ENCODE results near the gene LCOR.

LCOR gene

DNA sequence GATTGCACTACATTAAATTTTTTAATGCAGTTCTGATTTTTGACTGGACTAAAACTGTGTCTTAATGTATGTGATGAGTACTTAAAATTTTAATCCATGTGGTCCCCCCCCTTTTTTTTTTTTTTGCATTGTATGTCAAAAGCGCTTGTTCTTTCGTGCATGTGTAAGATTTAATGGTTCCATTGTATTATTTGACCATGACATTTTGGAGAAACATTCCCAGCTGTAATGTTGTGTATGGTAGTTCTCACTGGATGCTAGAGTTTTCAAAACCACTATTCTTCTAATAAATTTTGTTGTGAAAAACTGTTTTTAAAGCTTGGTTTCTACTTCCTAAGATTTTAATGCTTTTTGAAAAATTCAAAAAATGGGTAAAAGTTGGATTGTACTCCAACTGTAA is 132.0 kb downstream of the LCOR start:
- H3K4me3 ChIP-seq (ENCODE audit: low read length): no peak overlapping the region
- H3K9ac ChIP-seq (ENCODE audit: low read length): no peak overlapping the region
- no peak overlapping the region for H3K4me2 ChIP-seq (ENCODE audit: low read depth, low read length)
- no peaks in the 10 kb centered on the region for H3K9me2 ChIP-seq (replicated peaks; ENCODE audit: insufficient read depth, low read length)
- no peaks in the 10 kb centered on the region for H3K4me1 ChIP-seq (ENCODE audit: low read length)
- TF ChIP-seq, protein P1, sequence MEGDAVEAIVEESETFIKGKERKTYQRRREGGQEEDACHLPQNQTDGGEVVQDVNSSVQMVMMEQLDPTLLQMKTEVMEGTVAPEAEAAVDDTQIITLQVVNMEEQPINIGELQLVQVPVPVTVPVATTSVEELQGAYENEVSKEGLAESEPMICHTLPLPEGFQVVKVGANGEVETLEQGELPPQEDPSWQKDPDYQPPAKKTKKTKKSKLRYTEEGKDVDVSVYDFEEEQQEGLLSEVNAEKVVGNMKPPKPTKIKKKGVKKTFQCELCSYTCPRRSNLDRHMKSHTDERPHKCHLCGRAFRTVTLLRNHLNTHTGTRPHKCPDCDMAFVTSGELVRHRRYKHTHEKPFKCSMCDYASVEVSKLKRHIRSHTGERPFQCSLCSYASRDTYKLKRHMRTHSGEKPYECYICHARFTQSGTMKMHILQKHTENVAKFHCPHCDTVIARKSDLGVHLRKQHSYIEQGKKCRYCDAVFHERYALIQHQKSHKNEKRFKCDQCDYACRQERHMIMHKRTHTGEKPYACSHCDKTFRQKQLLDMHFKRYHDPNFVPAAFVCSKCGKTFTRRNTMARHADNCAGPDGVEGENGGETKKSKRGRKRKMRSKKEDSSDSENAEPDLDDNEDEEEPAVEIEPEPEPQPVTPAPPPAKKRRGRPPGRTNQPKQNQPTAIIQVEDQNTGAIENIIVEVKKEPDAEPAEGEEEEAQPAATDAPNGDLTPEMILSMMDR (IDR thresholded peaks at IDR 0.05; ENCODE audit: low read length): no peak
- TF ChIP-seq EZH2 (optimal IDR thresholded peaks at IDR 0.05; ENCODE audit: low read depth, low read length) (no peak), EZH2phosphoT487 (IDR thresholded peaks at IDR 0.05; ENCODE audit: low read length) (no peak)
- no peaks in the 10 kb centered on the region for H3K9me3 ChIP-seq (replicated peaks; ENCODE audit: insufficient read depth, low read length)
- DNase-seq: no peak
- H3K36me3 ChIP-seq (replicated peaks; ENCODE audit: insufficient read depth, low read length): no peaks in the 10 kb centered on the region
- H3F3A ChIP-seq (ENCODE audit: insufficient read depth, low read length): no peaks in the 10 kb centered on the region
- no peaks in the 10 kb centered on the region for H3K27me3 ChIP-seq (replicated peaks; ENCODE audit: insufficient read depth, low read length)
- no peaks in the 10 kb centered on the region for H3K79me2 ChIP-seq (ENCODE audit: low read length)
- no peak overlapping the region for H3K27ac ChIP-seq (ENCODE audit: low read length)
- H2AFZ ChIP-seq (ENCODE audit: low read length): no peak overlapping the region
- no peaks in the 10 kb centered on the region for H4K20me1 ChIP-seq (ENCODE audit: insufficient read depth, low read length)

DNA sequence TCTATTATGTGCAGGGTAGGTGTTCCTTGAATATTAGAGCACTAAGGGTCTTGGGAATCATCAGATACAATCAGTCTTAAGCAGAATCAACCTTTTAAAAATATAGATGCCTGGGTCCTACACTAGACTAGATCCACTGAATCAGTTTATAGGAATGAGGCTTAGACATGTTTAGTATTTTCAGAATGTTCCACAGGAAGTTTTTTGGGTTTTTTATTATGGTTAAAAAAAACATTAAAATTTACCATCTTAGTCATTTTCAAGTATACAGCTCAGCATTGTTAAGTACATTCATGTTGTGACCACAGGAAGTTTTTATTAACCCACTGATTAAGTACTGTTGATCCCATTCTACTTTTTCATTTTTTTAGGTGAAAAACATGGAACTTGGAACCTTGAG is 135.7 kb downstream of the LCOR start:
- Histone ChIP-seq H3K27me3 (replicated peaks; ENCODE audit: insufficient read depth, low read length) (no peaks in the 10 kb centered on the region), H2AFZ (ENCODE audit: low read length) (no peak overlapping the region), H3K4me1 (ENCODE audit: low read length) (no peaks in the 10 kb centered on the region), H3F3A (ENCODE audit: insufficient read depth, low read length) (no peaks in the 10 kb centered on the region), H3K4me2 (ENCODE audit: low read depth, low read length) (no peak overlapping the region), H3K79me2 (ENCODE audit: low read length) (no peaks in the 10 kb centered on the region), H3K36me3 (replicated peaks; ENCODE audit: insufficient read depth, low read length) (no peaks in the 10 kb centered on the region), H3K9me2 (replicated peaks; ENCODE audit: insufficient read depth, low read length) (no peaks in the 10 kb centered on the region), H4K20me1 (ENCODE audit: insufficient read depth, low read length) (no peaks in the 10 kb centered on the region), H3K4me3 (ENCODE audit: low read length) (no peak overlapping the region), H3K9ac (ENCODE audit: low read length) (no peak overlapping the region), H3K27ac (ENCODE audit: low read length) (no peak overlapping the region), H3K9me3 (replicated peaks; ENCODE audit: insufficient read depth, low read length) (no peaks in the 10 kb centered on the region)
- TF ChIP-seq EZH2phosphoT487 (IDR thresholded peaks at IDR 0.05; ENCODE audit: low read length) (no peak), EZH2 (optimal IDR thresholded peaks at IDR 0.05; ENCODE audit: low read depth, low read length) (no peak)
- TF ChIP-seq, protein P1 (IDR thresholded peaks at IDR 0.05; ENCODE audit: low read length): no peak
- DNase-seq: no peak

DNA sequence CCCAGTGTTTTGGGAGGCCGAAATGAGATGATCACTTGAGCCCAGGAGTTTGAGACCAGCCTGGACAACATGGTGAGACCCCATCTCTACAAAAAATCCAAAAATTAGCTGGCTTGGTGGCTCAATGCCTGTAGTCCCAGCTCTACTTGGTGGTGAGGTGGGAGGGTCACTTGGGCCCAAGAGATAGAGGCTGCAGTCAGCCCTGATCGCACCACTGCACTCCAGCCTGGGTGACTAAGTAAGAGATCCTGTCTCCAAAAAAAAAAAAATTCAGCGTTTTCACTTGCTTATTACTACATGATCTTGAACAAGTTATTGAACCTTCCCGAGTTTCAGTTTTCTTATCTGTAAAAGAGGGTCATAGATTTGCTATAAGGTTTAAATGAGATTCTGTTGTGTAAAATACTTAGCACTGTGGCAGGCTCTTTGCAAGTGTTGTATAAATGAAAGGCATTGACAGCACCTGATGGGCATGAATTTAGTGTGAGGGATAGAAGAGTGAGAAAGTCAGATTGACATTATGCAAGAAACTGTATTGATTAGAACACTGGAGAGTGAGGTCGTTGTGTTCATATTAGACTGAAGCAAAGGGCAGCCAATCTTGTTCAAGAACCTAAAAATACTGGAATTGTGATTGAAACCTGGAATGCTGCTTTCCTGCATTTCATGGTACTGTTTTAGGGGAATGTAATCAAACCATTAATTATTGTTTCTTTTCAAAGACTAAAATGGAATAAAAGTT is 136.8 kb downstream of the LCOR start:
- Histone ChIP-seq H3K9me2 (replicated peaks; ENCODE audit: insufficient read depth, low read length) (no peaks in the 10 kb centered on the region), H3K9ac (ENCODE audit: low read length) (no peak overlapping the region), H3K4me1 (ENCODE audit: low read length) (no peaks in the 10 kb centered on the region), H3K9me3 (replicated peaks; ENCODE audit: insufficient read depth, low read length) (no peaks in the 10 kb centered on the region), H3K4me2 (ENCODE audit: low read depth, low read length) (no peak overlapping the region), H3F3A (ENCODE audit: insufficient read depth, low read length) (no peaks in the 10 kb centered on the region), H2AFZ (ENCODE audit: low read length) (no peak overlapping the region), H4K20me1 (ENCODE audit: insufficient read depth, low read length) (no peaks in the 10 kb centered on the region; the same call in 1 of the 2 replicates), H3K27ac (ENCODE audit: low read length) (no peak overlapping the region), H3K4me3 (ENCODE audit: low read length) (no peak overlapping the region), H3K36me3 (replicated peaks; ENCODE audit: insufficient read depth, low read length) (no peaks in the 10 kb centered on the region), H3K27me3 (replicated peaks; ENCODE audit: insufficient read depth, low read length) (no peaks in the 10 kb centered on the region), H3K79me2 (ENCODE audit: low read length) (no peaks in the 10 kb centered on the region)
- TF ChIP-seq, protein P1 (IDR thresholded peaks at IDR 0.05; ENCODE audit: low read length): no peak
- TF ChIP-seq EZH2phosphoT487 (IDR thresholded peaks at IDR 0.05; ENCODE audit: low read length) (no peak), EZH2 (optimal IDR thresholded peaks at IDR 0.05; ENCODE audit: low read depth, low read length) (no peak)
- DNase-seq: no peak
